ENCODE data around the gene B4GALT5.

DNA sequence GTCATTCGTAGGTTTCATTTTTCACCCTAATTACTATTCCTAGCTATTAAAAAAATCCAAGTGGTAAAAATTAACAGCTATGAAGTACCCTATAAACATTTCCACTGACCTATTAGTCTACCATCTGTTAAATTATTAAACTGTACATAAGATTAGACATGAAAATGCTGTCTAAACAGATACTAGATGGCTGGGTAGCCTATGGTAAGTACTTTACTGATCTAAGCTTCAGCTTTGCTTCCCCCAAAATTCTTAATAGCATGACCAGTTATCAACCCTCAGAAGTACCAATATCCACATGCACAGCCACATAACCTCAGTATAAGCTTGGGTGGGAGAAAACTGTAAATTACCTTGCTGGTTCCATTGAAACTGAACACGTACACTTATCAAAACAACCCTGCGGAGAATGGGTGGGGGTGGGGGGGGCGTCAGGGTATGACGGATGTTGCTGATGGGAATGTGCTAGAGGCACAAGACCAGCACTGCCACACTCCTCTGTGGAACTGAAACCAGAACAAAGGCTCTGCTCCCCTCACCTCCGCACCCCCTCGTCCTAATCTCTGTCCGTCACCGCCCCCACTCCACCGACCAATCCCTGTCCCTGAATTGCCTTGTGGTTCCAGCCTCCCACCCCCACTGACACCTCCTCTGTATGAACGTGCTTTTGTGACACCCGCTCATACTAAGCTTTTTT is 45.3 kb downstream of the B4GALT5 start:
- TF ChIP-seq, protein P1, sequence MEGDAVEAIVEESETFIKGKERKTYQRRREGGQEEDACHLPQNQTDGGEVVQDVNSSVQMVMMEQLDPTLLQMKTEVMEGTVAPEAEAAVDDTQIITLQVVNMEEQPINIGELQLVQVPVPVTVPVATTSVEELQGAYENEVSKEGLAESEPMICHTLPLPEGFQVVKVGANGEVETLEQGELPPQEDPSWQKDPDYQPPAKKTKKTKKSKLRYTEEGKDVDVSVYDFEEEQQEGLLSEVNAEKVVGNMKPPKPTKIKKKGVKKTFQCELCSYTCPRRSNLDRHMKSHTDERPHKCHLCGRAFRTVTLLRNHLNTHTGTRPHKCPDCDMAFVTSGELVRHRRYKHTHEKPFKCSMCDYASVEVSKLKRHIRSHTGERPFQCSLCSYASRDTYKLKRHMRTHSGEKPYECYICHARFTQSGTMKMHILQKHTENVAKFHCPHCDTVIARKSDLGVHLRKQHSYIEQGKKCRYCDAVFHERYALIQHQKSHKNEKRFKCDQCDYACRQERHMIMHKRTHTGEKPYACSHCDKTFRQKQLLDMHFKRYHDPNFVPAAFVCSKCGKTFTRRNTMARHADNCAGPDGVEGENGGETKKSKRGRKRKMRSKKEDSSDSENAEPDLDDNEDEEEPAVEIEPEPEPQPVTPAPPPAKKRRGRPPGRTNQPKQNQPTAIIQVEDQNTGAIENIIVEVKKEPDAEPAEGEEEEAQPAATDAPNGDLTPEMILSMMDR (conservative IDR thresholded peaks at IDR 0.05; ENCODE audit: low read length) = no peak
- no peak for TF ChIP-seq EZH2phosphoT487 (IDR thresholded peaks at IDR 0.05; ENCODE audit: borderline replicate concordance)

Measured in Loucy (cell line).